ENCODE data around the gene RASSF9.
A peak's percentile ranks its signal among the peaks of the same experiment; 100 is the strongest.

The RASSF9 gene

DNA sequence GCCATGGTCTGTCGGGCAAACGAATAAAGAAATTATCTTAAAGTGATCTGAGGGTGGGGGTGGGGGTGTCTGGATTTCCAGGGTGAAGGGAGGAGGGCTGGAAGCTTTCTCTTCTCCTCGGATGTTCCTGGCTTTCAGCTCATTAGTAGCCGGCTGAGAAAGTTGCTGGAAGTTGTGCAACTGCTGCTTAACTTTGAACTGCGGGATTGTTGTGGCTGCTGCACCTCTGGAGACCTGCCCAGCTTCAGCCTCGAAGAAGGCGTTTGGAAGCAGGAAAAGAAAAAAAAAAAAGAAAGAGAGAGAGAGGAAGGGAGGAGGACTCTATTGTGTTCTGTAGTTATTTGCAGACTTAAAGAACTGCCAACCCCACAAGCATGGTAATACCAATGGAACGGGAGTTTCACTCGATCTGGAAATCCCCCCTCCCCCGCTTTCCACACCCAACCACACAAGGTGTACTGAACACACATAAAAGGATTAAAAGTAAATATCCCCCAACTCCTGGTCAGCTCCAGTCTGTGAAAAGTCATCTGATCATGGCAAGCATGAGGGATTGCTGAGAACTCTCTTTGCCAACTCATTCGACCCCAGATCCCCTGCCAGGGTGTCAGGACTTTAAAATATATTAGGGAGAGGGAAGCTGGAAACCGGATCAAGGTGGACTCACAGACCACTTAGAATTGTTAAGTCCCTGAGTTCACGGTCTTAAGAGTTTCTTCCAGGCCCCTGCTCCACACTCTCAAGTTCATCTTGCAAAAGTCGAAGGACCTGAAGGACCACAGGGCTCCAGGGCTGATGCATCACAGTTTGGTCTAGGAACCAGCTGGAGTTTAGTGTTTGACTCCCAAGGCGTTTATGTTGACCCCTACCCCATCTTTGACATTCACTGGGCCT, at the start of gene RASSF9:
Gene RASSF9, minus strand, starts transcription at position 213 of the 894 bp plus-strand sequence. Its CDS starts 208 bp downstream, at position 5.
- H3K4me3 ChIP-seq (ENCODE audit: low read length) = peak within 1 kb of the TSS; percentile 64
- TF ChIP-seq, protein P1, sequence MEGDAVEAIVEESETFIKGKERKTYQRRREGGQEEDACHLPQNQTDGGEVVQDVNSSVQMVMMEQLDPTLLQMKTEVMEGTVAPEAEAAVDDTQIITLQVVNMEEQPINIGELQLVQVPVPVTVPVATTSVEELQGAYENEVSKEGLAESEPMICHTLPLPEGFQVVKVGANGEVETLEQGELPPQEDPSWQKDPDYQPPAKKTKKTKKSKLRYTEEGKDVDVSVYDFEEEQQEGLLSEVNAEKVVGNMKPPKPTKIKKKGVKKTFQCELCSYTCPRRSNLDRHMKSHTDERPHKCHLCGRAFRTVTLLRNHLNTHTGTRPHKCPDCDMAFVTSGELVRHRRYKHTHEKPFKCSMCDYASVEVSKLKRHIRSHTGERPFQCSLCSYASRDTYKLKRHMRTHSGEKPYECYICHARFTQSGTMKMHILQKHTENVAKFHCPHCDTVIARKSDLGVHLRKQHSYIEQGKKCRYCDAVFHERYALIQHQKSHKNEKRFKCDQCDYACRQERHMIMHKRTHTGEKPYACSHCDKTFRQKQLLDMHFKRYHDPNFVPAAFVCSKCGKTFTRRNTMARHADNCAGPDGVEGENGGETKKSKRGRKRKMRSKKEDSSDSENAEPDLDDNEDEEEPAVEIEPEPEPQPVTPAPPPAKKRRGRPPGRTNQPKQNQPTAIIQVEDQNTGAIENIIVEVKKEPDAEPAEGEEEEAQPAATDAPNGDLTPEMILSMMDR (conservative IDR thresholded peaks at IDR 0.05; ENCODE audit: low read depth, low read length) = no peak
- DNase-seq (ENCODE audit: low read depth) = peak; percentile 86

DNA sequence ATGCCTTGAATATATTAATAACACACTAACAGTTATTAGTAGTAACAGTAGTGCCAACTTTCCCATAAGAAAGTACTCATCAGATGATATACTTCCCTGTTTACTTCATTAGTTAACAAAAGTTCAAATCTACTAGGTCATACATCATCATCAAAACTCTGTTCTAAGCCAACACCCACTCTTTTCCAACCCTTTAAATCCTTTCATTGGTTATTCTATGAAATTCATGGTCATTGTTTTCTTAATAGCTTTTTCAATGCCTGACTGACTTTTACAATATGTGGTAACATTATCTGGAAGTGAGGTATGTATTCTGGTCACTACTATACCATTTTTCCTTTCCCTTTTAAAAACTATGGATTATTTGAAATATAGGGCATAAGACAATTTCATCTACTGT, 47.6 kb upstream of the RASSF9 start:
- TF ChIP-seq, protein P1 (conservative IDR thresholded peaks at IDR 0.05; ENCODE audit: low read depth, low read length) = no peak
- no peak for DNase-seq (ENCODE audit: low read depth)
- H3K4me3 ChIP-seq (ENCODE audit: low read length) = no peak overlapping the region

DNA sequence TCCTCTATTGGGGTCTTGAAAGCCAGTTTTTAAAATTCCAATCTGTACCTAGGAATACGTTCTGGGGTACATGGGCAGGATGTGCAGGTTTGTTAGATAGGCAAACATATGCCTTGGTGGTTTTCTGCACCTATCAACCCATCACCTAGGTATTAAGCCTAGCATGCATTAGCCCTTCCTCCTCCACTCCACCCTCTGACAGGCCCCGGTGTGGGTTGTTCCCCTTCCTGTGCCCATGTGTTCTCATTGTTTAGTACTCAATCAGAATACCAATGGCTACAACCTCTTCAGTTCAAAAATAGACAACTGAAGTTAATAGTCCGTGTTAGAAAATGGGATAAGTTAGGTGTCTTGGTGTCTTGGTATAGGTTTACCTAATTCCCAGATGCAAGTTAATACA, 41.2 kb upstream of the RASSF9 start:
- no peak for DNase-seq (ENCODE audit: low read depth)
- H3K4me3 ChIP-seq (ENCODE audit: low read length) = no peak overlapping the region
- TF ChIP-seq, protein P1 (conservative IDR thresholded peaks at IDR 0.05; ENCODE audit: low read depth, low read length) = no peak

DNA sequence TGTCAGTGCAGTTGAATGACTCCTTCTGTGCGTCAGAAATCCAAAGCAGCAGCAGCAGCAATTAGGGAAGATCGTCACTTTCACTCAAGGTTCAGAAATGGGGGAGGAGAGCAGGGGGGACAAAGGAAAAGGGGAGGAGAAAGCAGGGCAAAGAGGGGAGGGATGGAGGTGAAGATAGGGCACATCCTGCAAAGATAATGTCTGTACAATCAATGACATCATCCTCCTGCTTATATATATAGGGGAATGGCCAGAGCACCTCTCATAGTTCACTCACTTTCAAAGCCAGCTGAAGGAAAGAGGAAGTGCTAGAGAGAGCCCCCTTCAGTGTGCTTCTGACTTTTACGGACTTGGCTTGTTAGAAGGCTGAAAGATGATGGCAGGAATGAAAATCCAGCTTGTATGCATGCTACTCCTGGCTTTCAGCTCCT, 37.8 kb upstream of the RASSF9 start, which contains the start of gene NTS:
Gene NTS, plus strand, starts transcription at position 265 of the 431 bp plus-strand sequence. Its CDS starts 109 bp downstream, at position 374.
- TF ChIP-seq, protein P1 (conservative IDR thresholded peaks at IDR 0.05; ENCODE audit: low read depth, low read length) = no peak
- no peak within 1 kb of the TSS for H3K4me3 ChIP-seq (ENCODE audit: low read length)
- DNase-seq (ENCODE audit: low read depth) = no peak

DNA sequence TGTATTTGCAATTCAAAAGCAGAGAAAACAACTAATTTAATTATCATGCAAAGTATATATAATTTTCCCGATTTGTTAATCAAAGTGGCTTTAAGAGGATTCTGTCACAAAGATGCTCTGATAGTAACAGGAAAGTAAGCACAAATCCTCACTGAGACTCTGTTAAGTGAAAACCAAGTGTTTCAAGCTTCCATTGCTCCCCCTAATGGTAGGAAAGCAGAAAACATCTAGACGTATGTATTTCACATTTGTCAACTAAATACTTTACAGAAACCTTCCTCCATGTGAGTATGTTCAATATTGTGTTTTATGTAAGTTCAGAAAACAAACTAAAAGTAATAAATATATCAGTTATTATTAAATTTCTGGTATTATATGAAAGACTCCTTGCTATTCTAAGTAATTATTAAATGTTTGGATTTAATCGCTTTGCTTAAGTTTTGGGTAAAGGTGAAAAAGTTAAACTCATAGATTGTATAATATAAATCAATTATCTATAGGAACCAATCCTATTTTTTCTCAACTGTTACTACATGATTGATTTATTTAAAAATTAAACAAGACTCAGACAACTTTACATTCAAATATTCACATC, 36.4 kb upstream of the RASSF9 start:
- H3K4me3 ChIP-seq (ENCODE audit: low read length) = no peak overlapping the region
- TF ChIP-seq, protein P1 (conservative IDR thresholded peaks at IDR 0.05; ENCODE audit: low read depth, low read length) = peak; percentile 79
- peak; percentile 33 for DNase-seq (ENCODE audit: low read depth)

DNA sequence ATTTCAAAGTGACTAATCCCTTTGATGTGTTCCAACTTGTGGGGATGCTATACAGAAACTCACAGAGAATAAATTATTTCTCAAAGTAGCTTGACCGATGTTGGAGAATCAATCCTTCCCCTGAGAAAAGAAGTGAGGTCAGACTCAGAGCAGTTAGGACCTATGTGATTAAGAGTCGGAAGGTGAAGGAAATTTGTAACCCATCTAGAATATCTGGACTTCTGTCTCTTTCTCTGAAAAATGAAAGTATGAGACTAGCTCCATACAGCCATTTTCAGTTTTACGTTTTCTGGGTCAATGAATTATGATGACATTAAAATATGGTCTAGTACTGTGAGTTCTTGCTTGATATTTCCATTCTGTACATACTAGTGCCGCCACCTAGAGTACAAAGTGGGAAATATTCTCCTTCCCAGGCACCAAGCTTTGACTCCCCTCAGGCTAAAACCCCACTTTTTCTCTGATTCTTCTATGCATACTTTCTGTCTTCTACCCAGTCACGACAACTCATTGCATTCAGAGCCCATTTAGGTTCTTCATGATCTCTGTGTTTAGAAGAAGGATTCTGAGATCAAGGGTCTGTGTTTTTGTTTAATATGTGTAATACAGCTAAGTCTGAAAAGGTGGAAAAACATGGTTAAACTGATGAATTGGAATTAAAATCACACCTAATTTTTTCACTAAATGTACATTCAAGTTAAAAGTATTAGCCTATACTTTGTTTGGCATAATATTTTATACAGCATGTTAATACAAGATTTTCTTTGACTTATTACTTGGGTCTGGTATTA, 31.0 kb upstream of the RASSF9 start:
- H3K4me3 ChIP-seq (ENCODE audit: low read length) = no peak overlapping the region
- peak; percentile 23 for DNase-seq (ENCODE audit: low read depth)
- TF ChIP-seq, protein P1 (conservative IDR thresholded peaks at IDR 0.05; ENCODE audit: low read depth, low read length) = peak; percentile 76

Measured in retinal pigment epithelial cell (primary cell).